Measurements from ENCODE around the gene CLCN4.

DNA sequence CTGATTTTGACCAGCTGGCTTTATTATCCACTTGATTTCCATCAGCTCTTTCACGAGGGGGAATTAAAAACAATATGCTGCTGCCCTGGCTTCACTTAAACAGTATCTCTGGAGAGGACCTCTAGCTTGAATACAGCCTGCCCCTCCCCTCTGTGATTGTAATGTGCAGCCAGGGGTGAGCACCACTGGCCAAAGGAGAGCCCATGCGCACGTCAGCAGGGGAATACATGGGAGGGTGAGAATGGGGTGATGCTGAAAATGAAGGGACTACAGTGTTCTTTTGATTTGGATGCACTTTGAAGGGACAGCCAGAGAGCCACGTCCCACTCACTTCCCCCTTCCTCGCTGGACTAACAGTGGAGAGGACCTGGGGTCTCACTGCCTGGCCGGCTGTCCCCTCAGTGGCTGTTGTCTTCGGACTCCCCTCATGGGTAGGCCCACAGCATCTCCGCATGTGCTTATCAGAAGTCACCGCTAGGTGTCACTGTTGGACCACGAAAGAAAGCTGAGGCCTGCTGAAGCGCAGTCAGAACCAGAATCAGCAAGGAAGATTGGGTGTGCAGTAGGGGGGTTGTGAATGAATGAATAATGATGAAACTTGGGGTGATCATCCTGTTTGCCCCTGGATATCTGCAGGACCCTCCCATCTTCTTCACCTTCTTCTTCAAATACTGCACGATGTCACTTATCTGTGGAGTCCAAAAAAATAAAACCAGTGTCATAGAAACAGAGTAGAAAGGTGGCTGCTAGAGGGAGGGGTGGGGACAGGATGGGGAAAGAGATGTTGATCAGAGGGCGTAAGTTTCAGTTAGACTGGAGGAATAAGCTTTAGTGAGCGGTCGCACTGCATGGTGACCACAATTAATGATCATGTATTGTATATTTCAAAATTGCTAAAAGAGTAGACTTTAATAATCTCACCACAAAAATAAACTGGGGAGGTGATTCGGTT lies 32.8 kb downstream of the CLCN4 start:
- TF ChIP-seq, protein P1, sequence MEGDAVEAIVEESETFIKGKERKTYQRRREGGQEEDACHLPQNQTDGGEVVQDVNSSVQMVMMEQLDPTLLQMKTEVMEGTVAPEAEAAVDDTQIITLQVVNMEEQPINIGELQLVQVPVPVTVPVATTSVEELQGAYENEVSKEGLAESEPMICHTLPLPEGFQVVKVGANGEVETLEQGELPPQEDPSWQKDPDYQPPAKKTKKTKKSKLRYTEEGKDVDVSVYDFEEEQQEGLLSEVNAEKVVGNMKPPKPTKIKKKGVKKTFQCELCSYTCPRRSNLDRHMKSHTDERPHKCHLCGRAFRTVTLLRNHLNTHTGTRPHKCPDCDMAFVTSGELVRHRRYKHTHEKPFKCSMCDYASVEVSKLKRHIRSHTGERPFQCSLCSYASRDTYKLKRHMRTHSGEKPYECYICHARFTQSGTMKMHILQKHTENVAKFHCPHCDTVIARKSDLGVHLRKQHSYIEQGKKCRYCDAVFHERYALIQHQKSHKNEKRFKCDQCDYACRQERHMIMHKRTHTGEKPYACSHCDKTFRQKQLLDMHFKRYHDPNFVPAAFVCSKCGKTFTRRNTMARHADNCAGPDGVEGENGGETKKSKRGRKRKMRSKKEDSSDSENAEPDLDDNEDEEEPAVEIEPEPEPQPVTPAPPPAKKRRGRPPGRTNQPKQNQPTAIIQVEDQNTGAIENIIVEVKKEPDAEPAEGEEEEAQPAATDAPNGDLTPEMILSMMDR (IDR thresholded peaks at IDR 0.05) = peak; percentile 62 to 91 (median 82)
- no peak for TF ChIP-seq POLR2A (IDR thresholded peaks at IDR 0.05)

Data from adrenal gland (tissue), 5 donors.